CD14-positive monocyte (primary cell): ENCODE measurements around the gene VWA7. TPM values are rescaled to one million over a fixed set of nuclear protein-coding genes. Genes with fewer than 3 reads are reported as not detected.
"Not testable (repeated sequence)": the region's sequence is repeated elsewhere in the genome, so short reads cannot be mapped to it uniquely, and the experiment has no call there.

ENCODE experiments used
- DNase-seq, 3 donors: peaks; one replicate each; pipeline ENCODE4 v3.0.0-alpha.2; 2011 to 2022
- H2AFZ ChIP-seq: 2 replicates; pipeline ENCODE4 v1.6.0; 2012; ENCODE audit warnings: mild to moderate bottlenecking, low read depth, low read length, inconsistent platforms; ENCODE audit not compliant: insufficient read depth, poor library complexity, severe bottlenecking
- H3K27ac ChIP-seq, 2 donors: 1 replicate in 1 of 2; 2 replicates in 1 of 2; pipeline ENCODE4 v1.5.1; 2012 to 2013; ENCODE audit warnings: low read length in 2 of 2, control low read depth in 1 of 2, inconsistent platforms in 1 of 2, low read depth in 1 of 2, mild to moderate bottlenecking in 1 of 2
- H3K27me3 ChIP-seq, 2 donors: one replicate each; pipeline versions ENCODE4 v1.6.0 to v1.6.1; 2011 to 2013; ENCODE audit warnings: low read length in 2 of 2; ENCODE audit not compliant: control insufficient read depth in 2 of 2, insufficient read depth in 2 of 2
- H3K36me3 ChIP-seq, 2 donors: replicated peaks in 1 of 2; 1 replicate in 1 of 2; 2 replicates in 1 of 2; pipeline versions ENCODE4 v1.5.1 to v1.6.1; 2012 to 2013; ENCODE audit warnings: low read length in 2 of 2, control low read depth in 1 of 2, inconsistent platforms in 1 of 2, mild to moderate bottlenecking in 1 of 2; ENCODE audit not compliant: insufficient read depth in 2 of 2, control insufficient read depth in 1 of 2
- H3K4me1 ChIP-seq, 2 donors: 1 replicate in 1 of 2; 2 replicates in 1 of 2; pipeline versions ENCODE4 v1.5.1 to v1.6.1; 2012 to 2013; ENCODE audit warnings: low read length in 2 of 2, control low read depth in 1 of 2, inconsistent platforms in 1 of 2, mild to moderate bottlenecking in 1 of 2, moderate library complexity in 1 of 2; ENCODE audit not compliant: insufficient read depth in 2 of 2, control insufficient read depth in 1 of 2
- H3K4me2 ChIP-seq: replicated peaks from 2 replicates; pipeline ENCODE3; 2012; ENCODE audit warnings: low read length, moderate library complexity, mild to moderate bottlenecking; ENCODE audit not compliant: poor library complexity, severe bottlenecking; ENCODE audit errors: extremely low read depth
- H3K4me3 ChIP-seq, 3 experiments: fragments of 200-600 bp in 1 of 3; sonication (generic) in 1 of 3; replicated peaks in 1 of 3; 1 replicate in 2 of 3; 2 replicates in 1 of 3; pipeline ENCODE4 v1.5.1; 2011 to 2013; ENCODE audit warnings: low read length in 3 of 3, mild to moderate bottlenecking in 3 of 3, control low read depth in 2 of 3, low read depth in 2 of 3, inconsistent platforms in 1 of 3, moderate library complexity in 1 of 3
- H3K79me2 ChIP-seq: 2 replicates; pipeline ENCODE4 v1.6.0; 2012; ENCODE audit warnings: mild to moderate bottlenecking, control low read depth, inconsistent platforms, low read length, moderate library complexity; ENCODE audit not compliant: insufficient read depth
- H3K9ac ChIP-seq: 2 replicates; pipeline ENCODE4 v1.6.0; 2017; ENCODE audit warnings: low read length, mild to moderate bottlenecking; ENCODE audit not compliant: insufficient read depth, poor library complexity, severe bottlenecking
- H3K9me3 ChIP-seq, 2 donors: replicated peaks in 1 of 2; 1 replicate in 1 of 2; 2 replicates in 1 of 2; pipeline versions ENCODE4 v1.5.1 to v1.6.1; 2012 to 2013; ENCODE audit warnings: low read length in 2 of 2, control low read depth in 1 of 2; ENCODE audit not compliant: control insufficient read depth in 1 of 2, insufficient read depth in 1 of 2
- H4K20me1 ChIP-seq: 2 replicates; pipeline ENCODE4 v1.6.0; 2012; ENCODE audit warnings: mild to moderate bottlenecking, low read length, control low read depth, moderate library complexity; ENCODE audit not compliant: insufficient read depth
- H3K27ac Mint-ChIP-seq, 7 donors: one replicate each; pipeline ENCODE4 v1.8.0; 2020; ENCODE audit warnings: mild to moderate bottlenecking in 7 of 7, mixed read lengths in 7 of 7, moderate library complexity in 6 of 7, inconsistent platforms in 2 of 7
- H3K27me3 Mint-ChIP-seq, 3 donors: one replicate each; pipeline ENCODE4 v1.8.0; 2021 to 2022; ENCODE audit warnings: low read depth in 3 of 3, mild to moderate bottlenecking in 3 of 3, mixed read lengths in 3 of 3, moderate library complexity in 3 of 3, inconsistent platforms in 1 of 3
- H3K36me3 Mint-ChIP-seq, 2 donors: one replicate each; pipeline ENCODE4 v1.8.0; 2020; ENCODE audit warnings: mixed read lengths in 2 of 2, inconsistent platforms in 1 of 2, mild to moderate bottlenecking in 1 of 2
- H3K4me1 Mint-ChIP-seq: one replicate; pipeline ENCODE4 v1.8.0; 2020; ENCODE audit warnings: mild to moderate bottlenecking, mixed read lengths
- H3K4me3 Mint-ChIP-seq, 2 donors: one replicate each; pipeline ENCODE4 v1.8.0; 2020; ENCODE audit warnings: mild to moderate bottlenecking in 2 of 2, mixed read lengths in 2 of 2, moderate library complexity in 1 of 2
- H3K9me3 Mint-ChIP-seq, 7 donors: one replicate each; pipeline ENCODE4 v1.8.0; 2020 to 2022; ENCODE audit warnings: mixed read lengths in 7 of 7, mild to moderate bottlenecking in 6 of 7, moderate library complexity in 6 of 7, inconsistent platforms in 2 of 7
- WGBS: methylation state at CpG from one replicate; pipeline ENCODE4 v1.1.5; 2013; ENCODE audit warnings: missing lambda C conversion rate; ENCODE audit not compliant: insufficient coverage; 5-methylcytosine and 5-hydroxymethylcytosine counted together
- intact Hi-C, 2 donors: fragments of 100-400 bp; cut with micrococcal nuclease; formaldehyde crosslinking; loops; one replicate each; pipeline versions ENCODE4 v1.15.0 to v1.15.1; 2023
- polyA plus RNA-seq, 3 donors: library from polyadenylated mRNA; depleted of rRNA in 1 of 3; unstranded in 2 of 3; stranded (reverse) in 1 of 3; fragments of 300-500 nt in 2 of 3; fragments of >200 nt in 1 of 3; fragmentation: Illumina TruSeq in 2 of 3; gene quantifications; 1 replicate in 2 of 3; 2 replicates in 1 of 3; pipeline ENCODE4 v1.2.3, GENCODE V29; 2012 to 2021
- TF ChIP-seq, protein P1 (sequence below): fragments of 200-600 bp; IDR thresholded peaks from one replicate; pipeline ENCODE4 v1.8.0; 2022; ENCODE audit warnings: antibody characterized with exemption, mild to moderate bottlenecking

VWA7 gene
- polyA plus RNA-seq, 3 donors = 0.57 TPM; not detected in 2

DNA sequence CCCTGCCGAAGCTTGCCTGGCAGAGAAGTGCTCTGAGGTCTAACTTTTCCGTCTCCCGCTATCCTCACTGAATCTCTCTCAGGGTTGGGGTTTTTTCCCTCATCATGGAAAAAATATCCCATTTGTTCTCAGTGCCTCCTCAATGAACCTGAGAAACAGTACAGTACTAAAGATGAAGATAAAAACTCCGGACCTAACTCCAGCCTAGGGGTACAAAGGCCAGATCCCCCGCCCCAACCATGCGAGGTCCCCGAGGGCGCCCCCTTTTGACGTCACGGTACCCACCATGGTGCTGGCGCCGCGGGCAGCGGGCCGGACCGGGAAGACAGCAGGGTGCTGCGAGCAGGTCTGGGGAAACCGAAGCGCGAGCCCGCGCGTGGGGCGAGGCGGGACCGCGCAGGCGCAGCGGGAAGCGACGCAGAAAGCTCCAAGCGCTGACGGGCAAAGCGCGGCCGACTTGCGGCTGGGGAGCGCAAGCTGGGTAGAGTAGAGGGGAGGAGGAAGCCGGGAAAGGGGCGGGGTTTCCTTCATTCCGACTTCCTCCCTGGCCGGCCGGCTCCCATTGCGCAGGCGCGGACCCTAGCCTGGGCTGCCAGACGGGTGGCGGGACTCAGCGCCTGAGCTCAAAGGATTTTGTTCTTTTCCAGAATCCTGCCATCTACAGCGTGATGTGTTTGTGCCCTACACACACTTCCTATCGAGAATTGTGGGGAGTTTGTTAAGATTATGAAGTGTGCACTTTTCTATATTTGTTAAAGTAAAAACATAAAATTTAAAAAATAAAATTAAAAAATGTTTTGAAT is 29.5 kb upstream of the VWA7 start, which contains the start of gene LSM2:
LSM2 (minus strand) TSS at position 497 of the 803 bp plus-strand sequence; CDS start at position 288, 209 bp downstream.
- TF ChIP-seq, protein P1, sequence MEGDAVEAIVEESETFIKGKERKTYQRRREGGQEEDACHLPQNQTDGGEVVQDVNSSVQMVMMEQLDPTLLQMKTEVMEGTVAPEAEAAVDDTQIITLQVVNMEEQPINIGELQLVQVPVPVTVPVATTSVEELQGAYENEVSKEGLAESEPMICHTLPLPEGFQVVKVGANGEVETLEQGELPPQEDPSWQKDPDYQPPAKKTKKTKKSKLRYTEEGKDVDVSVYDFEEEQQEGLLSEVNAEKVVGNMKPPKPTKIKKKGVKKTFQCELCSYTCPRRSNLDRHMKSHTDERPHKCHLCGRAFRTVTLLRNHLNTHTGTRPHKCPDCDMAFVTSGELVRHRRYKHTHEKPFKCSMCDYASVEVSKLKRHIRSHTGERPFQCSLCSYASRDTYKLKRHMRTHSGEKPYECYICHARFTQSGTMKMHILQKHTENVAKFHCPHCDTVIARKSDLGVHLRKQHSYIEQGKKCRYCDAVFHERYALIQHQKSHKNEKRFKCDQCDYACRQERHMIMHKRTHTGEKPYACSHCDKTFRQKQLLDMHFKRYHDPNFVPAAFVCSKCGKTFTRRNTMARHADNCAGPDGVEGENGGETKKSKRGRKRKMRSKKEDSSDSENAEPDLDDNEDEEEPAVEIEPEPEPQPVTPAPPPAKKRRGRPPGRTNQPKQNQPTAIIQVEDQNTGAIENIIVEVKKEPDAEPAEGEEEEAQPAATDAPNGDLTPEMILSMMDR = no peak
- Histone ChIP-seq H3K4me1 (peaks cover 12 to 16% of the 10 kb centered on the region in 2 donors), H4K20me1 (no peaks in the 10 kb centered on the region), H3K36me3 (peaks cover 11 to 23% of the 10 kb centered on the region in 2 donors), H3K4me2 (peak within 1 kb of the TSS; percentile 98), H3K9me3 (no peaks in the 10 kb centered on the region), H3K9ac (peak within 1 kb of the TSS; percentile 76), H3K79me2 (peaks cover 25% of the 10 kb centered on the region), H3K27ac (peak within 1 kb of the TSS; percentile 83 to 91), H3K4me3 (peak within 1 kb of the TSS; percentile 64 to 90 (median 72)), H2AFZ (peak within 1 kb of the TSS; percentile 94), H3K27me3 (no peaks in the 10 kb centered on the region)
- H3K27ac Mint-ChIP-seq = peak within 1 kb of the TSS; percentile 88 to 97 (median 95)
- peak within 1 kb of the TSS; percentile 89 to 90 for H3K4me3 Mint-ChIP-seq
- peaks cover 24 to 48% of the 10 kb centered on the region in 2 donors for H3K36me3 Mint-ChIP-seq
- H3K9me3 Mint-ChIP-seq = no peaks in the 10 kb centered on the region
- under 1% methylated on average over 38 of the region's 51 CpGs for WGBS
- intact Hi-C loops = no loop called here
- DNase-seq = peak; percentile 98 to 99 (median 98)
- peaks cover 11% of the 10 kb centered on the region for H3K4me1 Mint-ChIP-seq
- peaks cover 0 to 3% (median 0%) of the 10 kb centered on the region in 3 donors for H3K27me3 Mint-ChIP-seq

DNA sequence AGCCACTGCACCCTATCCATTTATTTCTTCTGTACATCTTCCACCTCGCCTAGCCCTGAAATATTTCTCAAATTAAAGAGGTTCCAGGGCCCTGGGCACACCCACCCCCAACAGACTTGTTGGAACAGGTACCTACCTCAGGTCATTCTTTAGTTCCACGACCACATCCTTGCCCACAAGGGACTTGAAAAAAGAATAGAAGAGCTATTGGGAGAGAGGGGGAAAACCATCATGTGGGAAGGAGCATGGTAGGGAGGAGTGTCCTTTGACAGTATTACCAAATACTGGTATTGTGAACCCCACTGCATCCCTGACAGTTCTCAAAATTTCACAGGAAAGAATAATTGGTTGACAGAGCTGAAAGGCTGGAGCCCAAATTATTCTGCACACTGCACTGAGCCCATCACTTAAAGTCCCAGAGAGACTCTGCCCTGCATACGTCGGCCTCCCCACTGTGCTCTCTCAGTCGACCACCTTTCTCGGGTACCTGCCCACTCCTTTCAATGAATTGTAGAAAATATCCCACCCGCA is 28.9 kb upstream of the VWA7 start:
- peak overlapping the region; percentile 76 for H3K9ac ChIP-seq
- 0% methylated on average over 4 of the region's 7 CpGs for WGBS
- no peak for DNase-seq
- H3K4me2 ChIP-seq = peak overlapping the region; percentile 98
- Mint-ChIP-seq H3K4me3 (peak overlapping the region; percentile 89 to 90), H3K4me1 (peaks cover 11% of the 10 kb centered on the region), H3K27ac (peak overlapping the region; percentile 88 to 97 (median 95)), H3K9me3 (no peaks in the 10 kb centered on the region), H3K36me3 (peaks cover 24 to 48% of the 10 kb centered on the region in 2 donors), H3K27me3 (peaks cover 0 to 3% (median 0%) of the 10 kb centered on the region in 3 donors)
- intact Hi-C loops = no loop called here
- H3K4me3 ChIP-seq = peak overlapping the region; percentile 64 to 90 (median 72)
- TF ChIP-seq, protein P1 = no peak
- H2AFZ ChIP-seq = peak overlapping the region; percentile 94
- H4K20me1 ChIP-seq = no peaks in the 10 kb centered on the region
- H3K27ac ChIP-seq = peak overlapping the region; percentile 83 to 91
- H3K36me3 ChIP-seq = peaks cover 8 to 21% of the 10 kb centered on the region in 2 donors
- no peaks in the 10 kb centered on the region for H3K9me3 ChIP-seq
- no peaks in the 10 kb centered on the region for H3K27me3 ChIP-seq
- H3K79me2 ChIP-seq = peaks cover 26% of the 10 kb centered on the region
- H3K4me1 ChIP-seq = peaks cover 12 to 16% of the 10 kb centered on the region in 2 donors

DNA sequence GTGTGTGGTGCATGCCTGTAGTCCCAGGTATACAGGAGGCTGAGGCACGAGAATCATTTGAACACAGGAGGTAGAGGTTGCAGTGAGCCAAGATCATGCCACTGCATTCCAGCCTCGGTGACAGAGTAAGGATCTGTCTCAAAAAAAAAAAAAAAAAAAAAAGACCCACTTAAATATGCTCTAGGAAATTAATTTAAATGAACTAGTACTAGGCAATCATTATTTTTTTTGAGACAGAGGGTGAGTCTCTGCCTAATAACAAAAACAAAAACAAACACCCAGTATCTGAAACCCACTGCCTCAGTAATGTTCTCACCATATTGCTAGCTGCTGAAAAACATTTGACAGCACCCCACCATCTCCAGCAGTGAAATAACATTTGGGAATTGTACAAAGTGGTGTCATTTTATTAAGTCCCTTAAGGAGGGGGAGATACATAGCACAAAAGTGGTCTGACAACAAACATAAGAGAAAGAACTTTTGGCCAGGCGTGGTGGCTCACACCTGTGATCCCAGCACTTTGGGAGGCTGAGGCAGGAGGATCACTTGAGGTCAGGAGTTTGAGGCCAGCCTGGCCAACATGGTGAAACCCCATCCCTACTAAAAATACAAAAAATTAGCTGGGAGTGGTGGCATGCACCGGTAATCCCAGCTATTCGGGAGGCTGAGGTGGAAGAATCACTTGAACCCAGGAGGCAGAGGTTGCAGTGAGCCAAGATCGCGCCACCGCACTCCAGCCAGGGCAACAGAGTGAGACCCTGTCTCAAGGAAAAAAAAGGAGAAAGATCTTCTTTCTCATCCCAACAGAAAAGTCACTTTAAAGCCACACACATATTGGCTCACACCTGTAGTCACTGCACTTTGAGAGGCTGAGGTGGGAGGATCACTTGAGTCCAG is 24.2 kb upstream of the VWA7 start:
- H3K9me3 Mint-ChIP-seq, H3K4me3 Mint-ChIP-seq, intact Hi-C loops, H3K4me1 Mint-ChIP-seq, H3K27ac ChIP-seq, H3K4me2 ChIP-seq, H3K27me3 Mint-ChIP-seq, H3K9me3 ChIP-seq, H3K9ac ChIP-seq, DNase-seq, H3K27me3 ChIP-seq, H3K4me3 ChIP-seq, H2AFZ ChIP-seq, H4K20me1 ChIP-seq: not testable (repeated sequence)
- H3K36me3 Mint-ChIP-seq = peaks cover 10 to 28% of the 10 kb centered on the region in 2 donors
- peaks cover 9 to 13% of the 10 kb centered on the region in 2 donors for H3K4me1 ChIP-seq
- 100% methylated on average over 1 of the region's 8 CpGs for WGBS
- peaks cover 0 to 13% of the 10 kb centered on the region in 2 donors for H3K36me3 ChIP-seq
- H3K79me2 ChIP-seq = peaks cover 28% of the 10 kb centered on the region
- peak overlapping the region in 2 of 7 donors; percentile 15 to 43 for H3K27ac Mint-ChIP-seq
